ENCODE results near the gene DMRTB1. TPM values are rescaled to one million over a fixed set of nuclear protein-coding genes. Genes with fewer than 3 reads are reported as not detected.

DMRTB1 gene
- total RNA-seq, 1 donor from 2014 or later, result not detected

GRCh38 chr1:53507116-53507820, 48.1 kb downstream of the DMRTB1 start:
- H3K4me3 Mint-ChIP-seq (ENCODE audit: unreplicated experiment), result no peak overlapping the region
- no peak overlapping the region for H3K27ac Mint-ChIP-seq (ENCODE audit: unreplicated experiment)
- TF ChIP-seq CTCF (IDR thresholded peaks at IDR 0.05), result no peak
- no peaks in the 10 kb centered on the region for H3K27me3 Mint-ChIP-seq (ENCODE audit: low read depth)
- H3K36me3 Mint-ChIP-seq (ENCODE audit: low read depth), result peaks cover 4% of the 10 kb centered on the region
- peaks cover 22% of the 10 kb centered on the region for H3K4me1 Mint-ChIP-seq (ENCODE audit: low read depth)
- no peaks in the 10 kb centered on the region for H3K9me3 Mint-ChIP-seq (ENCODE audit: low read depth)
- DNase-seq (ENCODE audit: low spot score), result no peak

- DNase-seq (ENCODE audit: low spot score), result no peak
- Mint-ChIP-seq H3K36me3 (ENCODE audit: low read depth) (peaks cover 6% of the 10 kb centered on the region), H3K4me1 (ENCODE audit: low read depth) (peaks cover 32% of the 10 kb centered on the region), H3K4me3 (ENCODE audit: unreplicated experiment) (no peak overlapping the region), H3K9me3 (ENCODE audit: low read depth) (no peaks in the 10 kb centered on the region), H3K27me3 (ENCODE audit: low read depth) (no peaks in the 10 kb centered on the region), H3K27ac (ENCODE audit: unreplicated experiment) (no peak overlapping the region)
- no peak for TF ChIP-seq CTCF (IDR thresholded peaks at IDR 0.05)
Observed at GRCh38 chr1:53508056-53508990, 49.1 kb downstream of the DMRTB1 start.

- no peak overlapping the region for H3K4me3 Mint-ChIP-seq (ENCODE audit: unreplicated experiment)
- no peak for TF ChIP-seq CTCF (IDR thresholded peaks at IDR 0.05)
- H3K36me3 Mint-ChIP-seq (ENCODE audit: low read depth), result peaks cover 9% of the 10 kb centered on the region
- H3K9me3 Mint-ChIP-seq (ENCODE audit: low read depth), result no peaks in the 10 kb centered on the region
- no peaks in the 10 kb centered on the region for H3K27me3 Mint-ChIP-seq (ENCODE audit: low read depth)
- no peak overlapping the region for H3K27ac Mint-ChIP-seq (ENCODE audit: unreplicated experiment)
- peaks cover 31% of the 10 kb centered on the region for H3K4me1 Mint-ChIP-seq (ENCODE audit: low read depth)
- DNase-seq (ENCODE audit: low spot score), result no peak
Observed at GRCh38 chr1:53508991-53509666, 49.9 kb downstream of the DMRTB1 start.

GRCh38 chr1:53509775-53510174, 50.6 kb downstream of the DMRTB1 start:
- no peak overlapping the region for H3K4me3 Mint-ChIP-seq (ENCODE audit: unreplicated experiment)
- H3K4me1 Mint-ChIP-seq (ENCODE audit: low read depth), result peaks cover 31% of the 10 kb centered on the region
- no peaks in the 10 kb centered on the region for H3K27me3 Mint-ChIP-seq (ENCODE audit: low read depth)
- TF ChIP-seq CTCF (IDR thresholded peaks at IDR 0.05), result no peak
- H3K36me3 Mint-ChIP-seq (ENCODE audit: low read depth), result peaks cover 15% of the 10 kb centered on the region
- no peak overlapping the region for H3K27ac Mint-ChIP-seq (ENCODE audit: unreplicated experiment)
- no peak for DNase-seq (ENCODE audit: low spot score)
- no peaks in the 10 kb centered on the region for H3K9me3 Mint-ChIP-seq (ENCODE audit: low read depth)

GRCh38 chr1:53510215-53510614, 51.0 kb downstream of the DMRTB1 start:
- H3K27me3 Mint-ChIP-seq (ENCODE audit: low read depth), result no peaks in the 10 kb centered on the region
- DNase-seq (ENCODE audit: low spot score), result no peak
- no peaks in the 10 kb centered on the region for H3K9me3 Mint-ChIP-seq (ENCODE audit: low read depth)
- H3K27ac Mint-ChIP-seq (ENCODE audit: unreplicated experiment), result no peak overlapping the region
- peaks cover 16% of the 10 kb centered on the region for H3K36me3 Mint-ChIP-seq (ENCODE audit: low read depth)
- TF ChIP-seq CTCF (IDR thresholded peaks at IDR 0.05), result no peak
- H3K4me3 Mint-ChIP-seq (ENCODE audit: unreplicated experiment), result no peak overlapping the region
- peaks cover 31% of the 10 kb centered on the region for H3K4me1 Mint-ChIP-seq (ENCODE audit: low read depth)

Measured in chondrocyte (in vitro differentiated cells).